ENCODE results near the gene ACAP2. TPM values are rescaled to one million over a fixed set of nuclear protein-coding genes. Genes with fewer than 3 reads are reported as not detected.

The ACAP2 gene
- polyA plus RNA-seq, 1 donor from 2014 or later, result 88.7 TPM

GRCh38 chr3:195226900-195227447 is 215.8 kb downstream of the ACAP2 start:
- TF ChIP-seq TAF1 (IDR thresholded peaks at IDR 0.05; ENCODE audit: low read depth), result no peak
- peak; percentile 17 for TF ChIP-seq RAD21 (conservative IDR thresholded peaks at IDR 0.05)
- TF ChIP-seq SMC3 (conservative IDR thresholded peaks at IDR 0.05; ENCODE audit: poor library complexity), result peak; percentile 33
- TF ChIP-seq, protein P1, sequence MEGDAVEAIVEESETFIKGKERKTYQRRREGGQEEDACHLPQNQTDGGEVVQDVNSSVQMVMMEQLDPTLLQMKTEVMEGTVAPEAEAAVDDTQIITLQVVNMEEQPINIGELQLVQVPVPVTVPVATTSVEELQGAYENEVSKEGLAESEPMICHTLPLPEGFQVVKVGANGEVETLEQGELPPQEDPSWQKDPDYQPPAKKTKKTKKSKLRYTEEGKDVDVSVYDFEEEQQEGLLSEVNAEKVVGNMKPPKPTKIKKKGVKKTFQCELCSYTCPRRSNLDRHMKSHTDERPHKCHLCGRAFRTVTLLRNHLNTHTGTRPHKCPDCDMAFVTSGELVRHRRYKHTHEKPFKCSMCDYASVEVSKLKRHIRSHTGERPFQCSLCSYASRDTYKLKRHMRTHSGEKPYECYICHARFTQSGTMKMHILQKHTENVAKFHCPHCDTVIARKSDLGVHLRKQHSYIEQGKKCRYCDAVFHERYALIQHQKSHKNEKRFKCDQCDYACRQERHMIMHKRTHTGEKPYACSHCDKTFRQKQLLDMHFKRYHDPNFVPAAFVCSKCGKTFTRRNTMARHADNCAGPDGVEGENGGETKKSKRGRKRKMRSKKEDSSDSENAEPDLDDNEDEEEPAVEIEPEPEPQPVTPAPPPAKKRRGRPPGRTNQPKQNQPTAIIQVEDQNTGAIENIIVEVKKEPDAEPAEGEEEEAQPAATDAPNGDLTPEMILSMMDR (IDR thresholded peaks at IDR 0.05; ENCODE audit: poor library complexity, severe bottlenecking), result peak; percentile 33
- Histone ChIP-seq H3K4me3 (ENCODE audit: low read length) (no peak overlapping the region), H3F3A (ENCODE audit: insufficient read depth, low read length, poor library complexity, severe bottlenecking) (no peaks in the 10 kb centered on the region), H3K9ac (ENCODE audit: low read length) (no peak overlapping the region), H3K27me3 (ENCODE audit: insufficient read depth, low read depth, low read length) (no peaks in the 10 kb centered on the region), H2AFZ (ENCODE audit: low read depth, low read length) (no peak overlapping the region), H3K9me3 (ENCODE audit: low read length) (no peaks in the 10 kb centered on the region), H3K36me3 (ENCODE audit: insufficient read depth, low read length) (no peaks in the 10 kb centered on the region), H3K27ac (ENCODE audit: low read length) (no peak overlapping the region), H3K79me2 (replicated peaks; ENCODE audit: insufficient read depth, low read length) (no peaks in the 10 kb centered on the region), H4K20me1 (ENCODE audit: insufficient read depth) (no peaks in the 10 kb centered on the region), H3K9me2 (ENCODE audit: insufficient read depth, low read length) (no peaks in the 10 kb centered on the region), H3K4me2 (ENCODE audit: low read length) (no peak overlapping the region)

- H3K27me3 ChIP-seq (ENCODE audit: insufficient read depth, low read depth, low read length), result no peaks in the 10 kb centered on the region
- H3K9ac ChIP-seq (ENCODE audit: low read length), result no peak overlapping the region
- no peaks in the 10 kb centered on the region for H3F3A ChIP-seq (ENCODE audit: insufficient read depth, low read length, poor library complexity, severe bottlenecking)
- H3K4me3 ChIP-seq (ENCODE audit: low read length), result no peak overlapping the region
- TF ChIP-seq SMC3 (conservative IDR thresholded peaks at IDR 0.05; ENCODE audit: poor library complexity) (no peak), EP300 (conservative IDR thresholded peaks at IDR 0.05; ENCODE audit: poor library complexity, severe bottlenecking) (no peak), TAF1 (IDR thresholded peaks at IDR 0.05; ENCODE audit: low read depth) (no peak), RAD21 (conservative IDR thresholded peaks at IDR 0.05) (no peak), MXI1 (conservative IDR thresholded peaks at IDR 0.05; ENCODE audit: poor library complexity, severe bottlenecking) (no peak), POLR2AphosphoS5 (IDR thresholded peaks at IDR 0.05) (no peak), EZH2 (IDR thresholded peaks at IDR 0.05; ENCODE audit: borderline replicate concordance, insufficient read depth, low read length, poor library complexity, severe bottlenecking) (no peak)
- TF ChIP-seq, protein P1 (IDR thresholded peaks at IDR 0.05; ENCODE audit: poor library complexity, severe bottlenecking), result no peak
- TF ChIP-seq, protein P2, sequence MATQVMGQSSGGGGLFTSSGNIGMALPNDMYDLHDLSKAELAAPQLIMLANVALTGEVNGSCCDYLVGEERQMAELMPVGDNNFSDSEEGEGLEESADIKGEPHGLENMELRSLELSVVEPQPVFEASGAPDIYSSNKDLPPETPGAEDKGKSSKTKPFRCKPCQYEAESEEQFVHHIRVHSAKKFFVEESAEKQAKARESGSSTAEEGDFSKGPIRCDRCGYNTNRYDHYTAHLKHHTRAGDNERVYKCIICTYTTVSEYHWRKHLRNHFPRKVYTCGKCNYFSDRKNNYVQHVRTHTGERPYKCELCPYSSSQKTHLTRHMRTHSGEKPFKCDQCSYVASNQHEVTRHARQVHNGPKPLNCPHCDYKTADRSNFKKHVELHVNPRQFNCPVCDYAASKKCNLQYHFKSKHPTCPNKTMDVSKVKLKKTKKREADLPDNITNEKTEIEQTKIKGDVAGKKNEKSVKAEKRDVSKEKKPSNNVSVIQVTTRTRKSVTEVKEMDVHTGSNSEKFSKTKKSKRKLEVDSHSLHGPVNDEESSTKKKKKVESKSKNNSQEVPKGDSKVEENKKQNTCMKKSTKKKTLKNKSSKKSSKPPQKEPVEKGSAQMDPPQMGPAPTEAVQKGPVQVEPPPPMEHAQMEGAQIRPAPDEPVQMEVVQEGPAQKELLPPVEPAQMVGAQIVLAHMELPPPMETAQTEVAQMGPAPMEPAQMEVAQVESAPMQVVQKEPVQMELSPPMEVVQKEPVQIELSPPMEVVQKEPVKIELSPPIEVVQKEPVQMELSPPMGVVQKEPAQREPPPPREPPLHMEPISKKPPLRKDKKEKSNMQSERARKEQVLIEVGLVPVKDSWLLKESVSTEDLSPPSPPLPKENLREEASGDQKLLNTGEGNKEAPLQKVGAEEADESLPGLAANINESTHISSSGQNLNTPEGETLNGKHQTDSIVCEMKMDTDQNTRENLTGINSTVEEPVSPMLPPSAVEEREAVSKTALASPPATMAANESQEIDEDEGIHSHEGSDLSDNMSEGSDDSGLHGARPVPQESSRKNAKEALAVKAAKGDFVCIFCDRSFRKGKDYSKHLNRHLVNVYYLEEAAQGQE (IDR thresholded peaks at IDR 0.05; ENCODE audit: borderline replicate concordance), result no peak
- H3K27ac ChIP-seq (ENCODE audit: low read length), result no peak overlapping the region
- no peaks in the 10 kb centered on the region for H3K9me3 ChIP-seq (ENCODE audit: low read length)
- no peak overlapping the region for H2AFZ ChIP-seq (ENCODE audit: low read depth, low read length)
- no peaks in the 10 kb centered on the region for H3K36me3 ChIP-seq (ENCODE audit: insufficient read depth, low read length)
- no peaks in the 10 kb centered on the region for H3K79me2 ChIP-seq (replicated peaks; ENCODE audit: insufficient read depth, low read length)
- no peaks in the 10 kb centered on the region for H3K9me2 ChIP-seq (ENCODE audit: insufficient read depth, low read length)
- H4K20me1 ChIP-seq (ENCODE audit: insufficient read depth), result no peaks in the 10 kb centered on the region
- no peak overlapping the region for H3K4me2 ChIP-seq (ENCODE audit: low read length)
Measured at GRCh38 chr3:195226445-195226844, 216.4 kb downstream of the ACAP2 start.
